GM21723 (cell line): ENCODE results near the gene KRTAP10-2.
"Not testable (repeated sequence)": the region's sequence is repeated elsewhere in the genome, so short reads cannot be mapped to it uniquely, and the experiment has no call there.

Source experiments
- ATAC-seq: cut with Tn5 transposase; IDR thresholded peaks from one replicate; pipeline ENCODE4 v1.9.1; 2021; ENCODE audit warnings: mild to moderate bottlenecking, moderate library complexity; ENCODE audit not compliant: unreplicated experiment

The KRTAP10-2 gene

GRCh38 chr21:44583089-44583799 is 31.9 kb upstream of the KRTAP10-2 start:
- no peak for ATAC-seq

- no peak for ATAC-seq
Observed at GRCh38 chr21:44582055-44582454, 30.8 kb upstream of the KRTAP10-2 start.

GRCh38 chr21:44581158-44581557 is 29.9 kb upstream of the KRTAP10-2 start:
- ATAC-seq: no peak

GRCh38 chr21:44580231-44580821 is 29.0 kb upstream of the KRTAP10-2 start, which contains the start of gene KRTAP10-5:
Gene KRTAP10-5 (minus strand): TSS chr21:44580604. CDS start chr21:44580578, 26 bp downstream.
- not testable (repeated sequence) for ATAC-seq

GRCh38 chr21:44579833-44580144 is 28.5 kb upstream of the KRTAP10-2 start:
- no peak for ATAC-seq

GRCh38 chr21:44579056-44579832 is 27.9 kb upstream of the KRTAP10-2 start:
- ATAC-seq: no peak

GRCh38 chr21:44578371-44579055 is 27.2 kb upstream of the KRTAP10-2 start:
- ATAC-seq: no peak

GRCh38 chr21:44576025-44576420 is 24.7 kb upstream of the KRTAP10-2 start:
- ATAC-seq: no peak

GRCh38 chr21:44575307-44576024 is 24.2 kb upstream of the KRTAP10-2 start:
- ATAC-seq: no peak

- ATAC-seq: no peak
Observed at GRCh38 chr21:44574457-44575306, 23.4 kb upstream of the KRTAP10-2 start.

- not testable (repeated sequence) for ATAC-seq
Observed at GRCh38 chr21:44573630-44574456, 22.5 kb upstream of the KRTAP10-2 start, which contains the start of gene KRTAP10-4. Gene KRTAP10-4 (plus strand): TSS chr21:44573729. CDS start chr21:44573759, 30 bp downstream.

- no peak for ATAC-seq
Observed at GRCh38 chr21:44572959-44573583, 21.8 kb upstream of the KRTAP10-2 start.

GRCh38 chr21:44571844-44572782 is 20.8 kb upstream of the KRTAP10-2 start:
- no peak for ATAC-seq

GRCh38 chr21:44571296-44571695 is 20.0 kb upstream of the KRTAP10-2 start:
- no peak for ATAC-seq

GRCh38 chr21:44569861-44570517 is 18.7 kb upstream of the KRTAP10-2 start:
- no peak for ATAC-seq

- ATAC-seq: no peak
Observed at GRCh38 chr21:44568667-44569556, 17.6 kb upstream of the KRTAP10-2 start.
